H1 (cell line): ENCODE results near the gene SLC35G2.

Source experiments
- CEBPB ChIP-seq: IDR thresholded peaks from 2 replicates; pipeline ENCODE4 v1.6.1; 2012; ENCODE audit warnings: low read depth, low read length
- CHD1 ChIP-seq: IDR thresholded peaks from 2 replicates; pipeline ENCODE4 v1.6.1; 2012; ENCODE audit warnings: low read depth, low read length, improper control_type of control experiment
- CHD2 ChIP-seq: IDR thresholded peaks from 2 replicates; pipeline ENCODE4 v1.6.1; 2012; ENCODE audit warnings: low read length, improper control_type of control experiment
- CREB1 ChIP-seq: IDR thresholded peaks from 2 replicates; pipeline ENCODE4 v1.6.1; 2012; ENCODE audit warnings: inconsistent platforms
- JUN ChIP-seq: IDR thresholded peaks from 2 replicates; pipeline ENCODE4 v1.6.1; 2011; ENCODE audit warnings: low read depth, mild to moderate bottlenecking, improper control_type of control experiment, low read length
- JUND ChIP-seq: IDR thresholded peaks from 2 replicates; pipeline ENCODE4 v1.6.1; 2011; ENCODE audit warnings: mild to moderate bottlenecking, improper control_type of control experiment, low read length
- KDM5A ChIP-seq: fragments of 200-600 bp; IDR thresholded peaks from 2 replicates; pipeline ENCODE4 v1.7.1; 2012; ENCODE audit warnings: mild to moderate bottlenecking, low read length, inconsistent platforms, mixed read lengths
- MAFK ChIP-seq: IDR thresholded peaks from 2 replicates; pipeline ENCODE4 v1.6.1; 2012; ENCODE audit warnings: low read depth, mild to moderate bottlenecking, improper control_type of control experiment, low read length
- POLR2A ChIP-seq, 2 experiments: IDR thresholded peaks; 1 replicate in 1 of 2; 2 replicates in 1 of 2; pipeline ENCODE4 v1.6.1; 2011; ENCODE audit warnings: low read depth in 2 of 2, low read length in 2 of 2, mild to moderate bottlenecking in 2 of 2; ENCODE audit errors: control extremely low read depth in 1 of 2
- POLR2AphosphoS5 ChIP-seq: IDR thresholded peaks from 2 replicates; pipeline ENCODE4 v1.6.1; 2011; ENCODE audit warnings: low read depth, low read length
- TAF1 ChIP-seq: IDR thresholded peaks from 2 replicates; pipeline ENCODE4 v1.6.1; 2011; ENCODE audit warnings: mild to moderate bottlenecking, low read depth, low read length
- TF ChIP-seq, protein P1 (sequence below), 3 experiments: IDR thresholded peaks; 1 replicate in 2 of 3; 2 replicates in 1 of 3; pipeline versions ENCODE4 v1.5.1 to v1.6.1; 2011; ENCODE audit warnings: low read length in 3 of 3, mild to moderate bottlenecking in 3 of 3, inconsistent platforms in 2 of 3, low read depth in 1 of 3, moderate library complexity in 1 of 3; ENCODE audit not compliant: insufficient read depth in 1 of 3; ENCODE audit errors: control extremely low read depth in 1 of 3

DNA sequence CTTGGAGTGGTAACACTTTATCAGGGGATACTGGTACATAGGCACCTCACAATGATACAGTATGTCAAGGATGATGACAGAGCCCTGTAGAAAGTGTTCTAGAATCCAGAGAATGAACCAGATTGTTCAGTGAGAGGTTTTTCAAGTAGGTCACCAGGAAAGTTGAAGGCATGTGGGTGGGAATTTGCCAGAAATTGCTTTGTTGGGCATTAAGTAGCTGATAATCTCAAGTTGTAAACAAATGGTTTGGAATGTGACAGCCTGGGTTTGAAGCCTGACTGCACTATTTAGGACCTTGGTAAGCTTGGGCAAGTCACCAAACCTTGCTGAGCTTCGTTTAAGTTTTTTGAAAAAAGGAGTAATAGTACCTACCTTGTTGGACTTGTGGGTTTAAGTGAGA lies 12.5 kb downstream of the SLC35G2 start:
- no peak for TF ChIP-seq CHD1
- TF ChIP-seq, protein P1, sequence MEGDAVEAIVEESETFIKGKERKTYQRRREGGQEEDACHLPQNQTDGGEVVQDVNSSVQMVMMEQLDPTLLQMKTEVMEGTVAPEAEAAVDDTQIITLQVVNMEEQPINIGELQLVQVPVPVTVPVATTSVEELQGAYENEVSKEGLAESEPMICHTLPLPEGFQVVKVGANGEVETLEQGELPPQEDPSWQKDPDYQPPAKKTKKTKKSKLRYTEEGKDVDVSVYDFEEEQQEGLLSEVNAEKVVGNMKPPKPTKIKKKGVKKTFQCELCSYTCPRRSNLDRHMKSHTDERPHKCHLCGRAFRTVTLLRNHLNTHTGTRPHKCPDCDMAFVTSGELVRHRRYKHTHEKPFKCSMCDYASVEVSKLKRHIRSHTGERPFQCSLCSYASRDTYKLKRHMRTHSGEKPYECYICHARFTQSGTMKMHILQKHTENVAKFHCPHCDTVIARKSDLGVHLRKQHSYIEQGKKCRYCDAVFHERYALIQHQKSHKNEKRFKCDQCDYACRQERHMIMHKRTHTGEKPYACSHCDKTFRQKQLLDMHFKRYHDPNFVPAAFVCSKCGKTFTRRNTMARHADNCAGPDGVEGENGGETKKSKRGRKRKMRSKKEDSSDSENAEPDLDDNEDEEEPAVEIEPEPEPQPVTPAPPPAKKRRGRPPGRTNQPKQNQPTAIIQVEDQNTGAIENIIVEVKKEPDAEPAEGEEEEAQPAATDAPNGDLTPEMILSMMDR (IDR thresholded peaks at IDR 0.05; ENCODE audit: control extremely low read depth in 1 of 3, insufficient read depth in 1 of 3, low read depth in 1 of 3, low read length in 3 of 3) = no peak
- no peak for TF ChIP-seq CREB1
- TF ChIP-seq POLR2AphosphoS5 = no peak
- no peak for TF ChIP-seq JUN
- TF ChIP-seq CEBPB = no peak
- TF ChIP-seq POLR2A (IDR thresholded peaks at IDR 0.05; ENCODE audit: control extremely low read depth in 1 of 2, low read depth in 2 of 2, low read length in 2 of 2) = no peak
- no peak for TF ChIP-seq TAF1
- TF ChIP-seq CHD2 = no peak
- no peak for TF ChIP-seq KDM5A
- TF ChIP-seq MAFK = no peak
- no peak for TF ChIP-seq JUND
